Endothelial cell of umbilical vein (primary cell): ENCODE results near the gene TMEM255A. TPM values are rescaled to one million over a fixed set of nuclear protein-coding genes. Genes with fewer than 3 reads are reported as not detected.

ENCODE experiments used
- BruUV-seq: library from RNA; stranded (reverse); fragments of 400-500 nt; replicated peaks from 2 replicates; lab custom pipeline; 2021; lab: Mats Ljungman, UMichigan
- CTCF ChIA-PET: fragments of 300-600, 350-600 bp; sonication (Branson Sonifier 250); formaldehyde crosslinking; loops from one replicate; lab custom pipeline; 2021; ENCODE audit warnings: antibody characterized with exemption, inconsistent platforms; lab: Charles Lee
- POLR2A ChIA-PET: fragments of 300-600, 350-600 bp; sonication (Branson Sonifier 250); formaldehyde crosslinking; loops from one replicate; lab custom pipeline; 2021; ENCODE audit warnings: antibody characterized with exemption, inconsistent platforms; lab: Charles Lee
- DNase-seq: peaks from one replicate; pipeline ENCODE4 v3.0.0-alpha.2; 2011; ENCODE audit warnings: low read depth, low spot score
- FAIRE-seq: peaks from 2 replicates; lab custom pipeline; 2011; peaks lifted over from hg19 to GRCh38; lab: Jason Lieb, UNC
- H2AFZ ChIP-seq: 2 replicates; pipeline ENCODE4 v1.6.0; 2012; ENCODE audit warnings: low read depth, low read length, control low read depth, inconsistent platforms
- H3K27ac ChIP-seq: 2 replicates; pipeline ENCODE4 v1.5.1; 2011; ENCODE audit warnings: low read depth, mild to moderate bottlenecking, control low read depth, low read length, moderate library complexity; ENCODE audit not compliant: insufficient read depth
- H3K27me3 ChIP-seq, 2 experiments: 2 replicates each; pipeline versions ENCODE4 v1.6.0 to v1.6.1; 2011; ENCODE audit warnings: low read length in 2 of 2, mixed read lengths in 1 of 2; ENCODE audit not compliant: control insufficient read depth in 2 of 2, insufficient read depth in 2 of 2
- H3K36me3 ChIP-seq, 2 experiments: 2 replicates in 1 of 2; 3 replicates in 1 of 2; pipeline ENCODE4 v1.5.1; 2011; ENCODE audit warnings: low read length in 2 of 2, mild to moderate bottlenecking in 1 of 2, moderate library complexity in 1 of 2; ENCODE audit not compliant: control insufficient read depth in 2 of 2, insufficient read depth in 2 of 2; ENCODE audit errors: extremely low read depth in 1 of 2
- H3K4me1 ChIP-seq: 3 replicates; pipeline ENCODE4 v1.5.1; 2011; ENCODE audit warnings: mild to moderate bottlenecking, low read length; ENCODE audit not compliant: control insufficient read depth, insufficient read depth; ENCODE audit errors: extremely low read depth
- H3K4me2 ChIP-seq: 2 replicates; pipeline ENCODE4 v1.6.1; 2011; ENCODE audit warnings: low read length, control low read depth, mixed read lengths; ENCODE audit not compliant: insufficient read depth
- H3K4me3 ChIP-seq, 3 experiments: fragments of 200-600 bp in 1 of 3; sonication (generic), shearing (Covaris generic) in 1 of 3; replicated peaks in 1 of 3; 2 replicates each; pipeline ENCODE4 v1.5.1; 2011 to 2016; ENCODE audit warnings: control low read depth in 3 of 3, low read length in 3 of 3, mild to moderate bottlenecking in 2 of 3, inconsistent platforms in 1 of 3, low read depth in 1 of 3, moderate library complexity in 1 of 3; ENCODE audit not compliant: insufficient read depth in 1 of 3
- H3K79me2 ChIP-seq: 2 replicates; pipeline ENCODE4 v1.6.0; 2012; ENCODE audit warnings: low read length, inconsistent platforms; ENCODE audit not compliant: control insufficient read depth, insufficient read depth
- H3K9ac ChIP-seq: replicated peaks from 2 replicates; pipeline ENCODE3; 2011; ENCODE audit warnings: low read length, control low read depth; ENCODE audit not compliant: insufficient read depth; ENCODE audit errors: extremely low read depth
- H3K9me1 ChIP-seq: replicated peaks from 3 replicates; pipeline ENCODE4 v1.6.0; 2011; ENCODE audit warnings: mild to moderate bottlenecking, low read length; ENCODE audit not compliant: control insufficient read depth, insufficient read depth; ENCODE audit errors: extremely low read depth
- H3K9me3 ChIP-seq: replicated peaks from 2 replicates; pipeline ENCODE4 v1.5.1; 2012; ENCODE audit warnings: low read length, inconsistent platforms; ENCODE audit not compliant: control insufficient read depth, insufficient read depth
- H4K20me1 ChIP-seq: replicated peaks from 2 replicates; pipeline ENCODE3; 2011; ENCODE audit warnings: mild to moderate bottlenecking, low read length; ENCODE audit not compliant: control insufficient read depth, insufficient read depth; ENCODE audit errors: extremely low read depth
- CTCF ChIP-seq, 2 donors: IDR thresholded peaks; 1 replicate in 1 of 2; 2 replicates in 1 of 2; pipeline ENCODE4 v1.5.1; 2011; ENCODE audit warnings: low read length in 2 of 2, mild to moderate bottlenecking in 2 of 2, moderate library complexity in 2 of 2, control low read depth in 1 of 2, inconsistent platforms in 1 of 2, low read depth in 1 of 2; ENCODE audit not compliant: insufficient read depth in 1 of 2; ENCODE audit errors: extremely low read depth in 1 of 2
- EZH2 ChIP-seq: IDR thresholded peaks from 2 replicates; pipeline ENCODE4 v1.6.1; 2012; ENCODE audit warnings: borderline replicate concordance, low read depth, mild to moderate bottlenecking, moderate library complexity, low read length, inconsistent platforms; ENCODE audit not compliant: severe bottlenecking
- FOS ChIP-seq: IDR thresholded peaks from 2 replicates; pipeline ENCODE4 v1.6.1; 2011; ENCODE audit warnings: mild to moderate bottlenecking, low read length, moderate library complexity, borderline replicate concordance; ENCODE audit not compliant: insufficient read depth
- GATA2 ChIP-seq: IDR thresholded peaks from 2 replicates; pipeline ENCODE4 v1.7.0; 2011; ENCODE audit warnings: low read depth, mild to moderate bottlenecking, moderate library complexity, mixed read lengths, low read length; ENCODE audit not compliant: insufficient read length, insufficient read depth
- JUN ChIP-seq: IDR thresholded peaks from 2 replicates; pipeline ENCODE4 v1.6.1; 2011; ENCODE audit warnings: borderline replicate concordance, low read depth; ENCODE audit not compliant: insufficient read length, insufficient read depth
- MAX ChIP-seq: IDR thresholded peaks from 2 replicates; pipeline ENCODE4 v1.6.1; 2011; ENCODE audit not compliant: insufficient read depth, insufficient read length
- MYC ChIP-seq: IDR thresholded peaks from one replicate; pipeline ENCODE4 v1.6.1; 2011; ENCODE audit warnings: mild to moderate bottlenecking, low read depth, low read length
- POLR2A ChIP-seq: IDR thresholded peaks from 2 replicates; pipeline ENCODE4 v1.6.1; 2012; ENCODE audit warnings: low read depth, mild to moderate bottlenecking, control low read depth, low read length
- POLR2AphosphoS5 ChIP-seq: IDR thresholded peaks from 2 replicates; pipeline ENCODE4 v1.6.1; 2012; ENCODE audit warnings: low read depth, mild to moderate bottlenecking, control low read depth, low read length, moderate library complexity; ENCODE audit not compliant: insufficient read depth
- dilution Hi-C: fragments of 300-500 bp; cut with MboI; formaldehyde crosslinking; loops from one replicate; pipeline ENCODE4 v1.15.0; 2019; ENCODE audit warnings: low sequenced_read_pairs; ENCODE audit not compliant: extremely low pct_ligation_motif_present
- intact Hi-C: fragments of 100-400 bp; cut with micrococcal nuclease; formaldehyde crosslinking; loops from one replicate; pipeline ENCODE4 v1.10.0; 2022
- polyA plus RNA-seq, 4 experiments: library from polyadenylated mRNA; depleted of rRNA in 3 of 4; stranded (reverse) in 3 of 4; unstranded in 1 of 4; fragments of >200 nt; gene quantifications; 2 replicates each; pipeline versions ENCODE4 v1.2.1 to v1.2.3, GENCODE V29; 2011 to 2012; ENCODE audit warnings: missing spikeins in 1 of 4
- total RNA-seq: library from RNA; stranded (reverse); gene quantifications from 2 replicates; pipeline ENCODE4 v1.2.3, GENCODE V29; 2021

TMEM255A gene
- total and polyA plus RNA-seq, 2 donors (not counting 3 experiments of a cell fraction or from before 2014, with no cell fraction given): not detected

GRCh38 chrX:120228187-120228908, 82.9 kb downstream of the TMEM255A start:
- Histone ChIP-seq H3K79me2 (no peaks in the 10 kb centered on the region), H3K27me3 (no peaks in the 10 kb centered on the region), H2AFZ (no peak overlapping the region), H3K9ac (no peak overlapping the region), H3K4me3 (no peak overlapping the region), H3K9me1 (no peaks in the 10 kb centered on the region), H4K20me1 (no peaks in the 10 kb centered on the region), H3K4me1 (no peaks in the 10 kb centered on the region), H3K4me2 (no peak overlapping the region), H3K36me3 (no peaks in the 10 kb centered on the region), H3K9me3 (no peaks in the 10 kb centered on the region), H3K27ac (no peak overlapping the region)
- POLR2A ChIA-PET: no interaction called here
- CTCF ChIA-PET: interaction anchor here (0.6 to 4.7 kb wide), 2 partner anchors 14 to 426 kb away, joined by 3 to 23 read pairs; no protein-coding TSS in a partner anchor
- TF ChIP-seq CTCF (IDR thresholded peaks at IDR 0.05; ENCODE audit: extremely low read depth in 1 of 2, insufficient read depth in 1 of 2, low read depth in 1 of 2, low read length in 2 of 2): no peak
- no peak for TF ChIP-seq POLR2AphosphoS5
- no peak for TF ChIP-seq POLR2A
- no peak for TF ChIP-seq GATA2
- TF ChIP-seq JUN: no peak
- no peak for TF ChIP-seq EZH2
- no peak for TF ChIP-seq MAX
- TF ChIP-seq MYC: no peak
- TF ChIP-seq FOS: no peak
- no peak for FAIRE-seq
- dilution Hi-C loops: no loop called here
- no peak for DNase-seq
- intact Hi-C loops: no loop called here
- no TSS peak for BruUV-seq
